ENCODE data around the gene LAMB1.
"Not testable (repeated sequence)": the region's sequence is repeated elsewhere in the genome, so short reads cannot be mapped to it uniquely, and the experiment has no call there.

The LAMB1 gene

DNA sequence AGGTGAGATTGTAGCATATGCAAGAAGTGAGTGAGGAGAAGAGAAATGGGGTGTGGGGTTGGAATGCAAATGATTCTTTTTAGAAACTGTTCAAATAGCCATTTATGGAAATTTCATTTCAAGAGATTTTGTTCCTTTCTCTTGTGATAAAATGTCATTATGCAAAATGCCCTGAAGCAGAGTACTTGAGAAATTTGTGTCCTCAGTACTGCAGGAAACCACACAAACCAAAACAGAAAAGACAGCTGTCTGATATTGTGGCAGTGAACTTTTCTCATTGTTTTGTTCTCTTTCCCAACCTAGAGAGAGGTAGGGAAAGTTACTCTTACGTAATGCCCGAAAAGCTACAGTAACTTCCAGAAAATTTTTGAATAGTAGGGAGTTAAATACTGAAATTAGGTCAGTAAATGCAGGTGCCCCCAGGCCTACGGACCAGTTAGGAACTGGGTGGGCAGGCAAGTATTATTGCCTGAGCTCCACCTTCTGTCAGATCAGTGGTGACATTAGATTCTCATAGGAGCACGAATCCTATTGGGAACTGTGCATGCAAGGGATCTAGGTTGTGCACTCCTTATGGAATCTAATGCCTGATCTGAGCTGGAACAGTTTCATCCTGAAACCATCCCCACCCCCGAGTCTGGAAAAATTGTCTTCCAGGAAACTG is 78.0 kb downstream of the LAMB1 start:
- ChIA-PET CTCF (interaction anchor here (1.3 to 2.1 kb wide), 2 partner anchors 11 to 221 kb away, joined by 3 to 7 read pairs; no protein-coding TSS in a partner anchor), POLR2A (no interaction called here)

DNA sequence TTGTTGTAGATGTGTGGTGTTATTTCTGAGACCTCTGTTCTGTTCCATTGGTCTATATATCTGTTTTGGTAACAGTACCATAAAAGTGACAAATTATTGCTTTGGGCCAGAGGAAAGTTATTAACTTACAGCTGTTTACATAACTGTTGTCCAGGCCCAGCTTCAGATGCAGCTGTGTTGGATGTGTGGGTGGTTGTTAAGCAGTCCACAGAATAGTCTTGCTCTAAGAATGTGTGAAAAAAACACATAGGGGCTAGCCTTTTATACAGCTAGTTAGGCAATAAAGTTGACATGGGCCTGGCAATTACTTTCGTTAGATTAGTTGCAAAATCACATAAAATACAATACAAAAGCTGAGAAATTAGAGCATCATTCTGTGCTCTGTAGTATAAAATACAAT is 80.1 kb downstream of the LAMB1 start:
- POLR2A ChIA-PET: no interaction called here
- CTCF ChIA-PET: interaction anchor here (0.9 to 2.1 kb wide), 3 partner anchors 10 to 223 kb away, joined by 3 to 7 read pairs (median 5); no protein-coding TSS in a partner anchor

More for the DNA sequence above, 78.0 kb downstream of the LAMB1 start:
- no peak overlapping the region for H3K4me3 ChIP-seq (ENCODE audit: low read depth, low read length)
- TF ChIP-seq, protein P1, sequence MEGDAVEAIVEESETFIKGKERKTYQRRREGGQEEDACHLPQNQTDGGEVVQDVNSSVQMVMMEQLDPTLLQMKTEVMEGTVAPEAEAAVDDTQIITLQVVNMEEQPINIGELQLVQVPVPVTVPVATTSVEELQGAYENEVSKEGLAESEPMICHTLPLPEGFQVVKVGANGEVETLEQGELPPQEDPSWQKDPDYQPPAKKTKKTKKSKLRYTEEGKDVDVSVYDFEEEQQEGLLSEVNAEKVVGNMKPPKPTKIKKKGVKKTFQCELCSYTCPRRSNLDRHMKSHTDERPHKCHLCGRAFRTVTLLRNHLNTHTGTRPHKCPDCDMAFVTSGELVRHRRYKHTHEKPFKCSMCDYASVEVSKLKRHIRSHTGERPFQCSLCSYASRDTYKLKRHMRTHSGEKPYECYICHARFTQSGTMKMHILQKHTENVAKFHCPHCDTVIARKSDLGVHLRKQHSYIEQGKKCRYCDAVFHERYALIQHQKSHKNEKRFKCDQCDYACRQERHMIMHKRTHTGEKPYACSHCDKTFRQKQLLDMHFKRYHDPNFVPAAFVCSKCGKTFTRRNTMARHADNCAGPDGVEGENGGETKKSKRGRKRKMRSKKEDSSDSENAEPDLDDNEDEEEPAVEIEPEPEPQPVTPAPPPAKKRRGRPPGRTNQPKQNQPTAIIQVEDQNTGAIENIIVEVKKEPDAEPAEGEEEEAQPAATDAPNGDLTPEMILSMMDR (IDR thresholded peaks at IDR 0.05; ENCODE audit: insufficient read depth, low read length, missing control alignments): no peak
- no peak for DNase-seq (ENCODE audit: low read depth, low spot score)

DNA sequence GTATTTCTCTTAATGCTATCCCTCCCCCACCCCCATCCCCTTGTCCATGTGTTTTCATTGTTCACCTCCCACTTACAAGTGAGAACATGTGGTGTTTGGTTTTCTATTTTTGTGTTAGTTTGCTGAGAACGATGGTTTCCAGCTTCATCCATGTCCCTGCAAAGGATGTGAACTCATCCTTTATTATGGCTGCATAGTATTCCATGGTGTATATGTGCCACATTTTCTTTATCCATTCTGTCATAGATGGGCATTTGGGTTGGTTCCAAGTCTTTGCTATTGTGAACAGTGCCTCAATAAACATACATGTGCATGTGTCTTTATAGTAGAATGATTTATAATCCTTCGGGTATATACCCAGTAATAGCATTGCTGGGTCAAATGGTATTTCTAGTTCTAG is 81.1 kb downstream of the LAMB1 start:
- CTCF ChIA-PET; H3K4me3 ChIP-seq (ENCODE audit: low read depth, low read length); DNase-seq (ENCODE audit: low read depth, low spot score); POLR2A ChIA-PET: not testable (repeated sequence)

More for the DNA sequence above, 80.1 kb downstream of the LAMB1 start:
- TF ChIP-seq, protein P1 (IDR thresholded peaks at IDR 0.05; ENCODE audit: insufficient read depth, low read length, missing control alignments): no peak
- no peak for DNase-seq (ENCODE audit: low read depth, low spot score)
- H3K4me3 ChIP-seq (ENCODE audit: low read depth, low read length): no peak overlapping the region

DNA sequence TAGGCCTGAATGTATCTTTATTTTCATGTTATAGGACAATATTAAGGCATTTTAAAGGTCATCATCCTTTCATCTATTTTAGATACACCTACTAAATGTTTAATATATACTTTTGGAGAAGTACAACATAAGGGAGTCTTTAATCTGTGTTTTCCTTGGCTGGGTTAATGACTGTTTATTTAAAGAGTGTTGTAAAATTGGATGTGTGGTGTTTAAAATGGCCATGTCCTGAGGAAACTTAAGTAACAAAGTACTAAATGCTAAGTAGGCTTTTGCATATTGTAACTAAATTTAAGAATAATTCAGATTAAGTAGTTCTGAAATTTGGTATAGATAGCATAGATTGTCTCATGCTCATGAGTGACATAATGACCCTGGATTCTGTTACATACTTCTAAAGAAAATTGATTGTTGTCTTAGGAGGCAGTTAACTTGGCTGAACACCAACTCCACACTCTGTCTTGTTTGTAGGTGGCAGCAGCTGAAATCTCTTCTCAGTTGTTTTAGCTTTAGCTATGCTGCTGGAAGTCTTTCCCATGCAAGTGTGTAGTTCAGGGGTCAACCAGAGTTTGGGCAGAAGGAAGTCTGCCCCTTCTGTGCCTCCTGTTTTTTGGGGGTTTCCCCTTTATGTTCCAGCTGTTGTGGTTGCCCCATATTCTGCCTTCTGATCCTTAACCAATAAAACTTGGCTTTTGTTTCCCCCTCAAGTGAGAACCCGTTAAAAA is 82.8 kb downstream of the LAMB1 start:
- ChIA-PET POLR2A (no interaction called here), CTCF (interaction anchor here (1.2 kb wide), 1 partner anchor 8 kb away, joined by 4 read pairs; no protein-coding TSS in a partner anchor)
- TF ChIP-seq, protein P1 (IDR thresholded peaks at IDR 0.05; ENCODE audit: insufficient read depth, low read length, missing control alignments): no peak
- no peak overlapping the region for H3K4me3 ChIP-seq (ENCODE audit: low read depth, low read length)
- DNase-seq (ENCODE audit: low read depth, low spot score): no peak

DNA sequence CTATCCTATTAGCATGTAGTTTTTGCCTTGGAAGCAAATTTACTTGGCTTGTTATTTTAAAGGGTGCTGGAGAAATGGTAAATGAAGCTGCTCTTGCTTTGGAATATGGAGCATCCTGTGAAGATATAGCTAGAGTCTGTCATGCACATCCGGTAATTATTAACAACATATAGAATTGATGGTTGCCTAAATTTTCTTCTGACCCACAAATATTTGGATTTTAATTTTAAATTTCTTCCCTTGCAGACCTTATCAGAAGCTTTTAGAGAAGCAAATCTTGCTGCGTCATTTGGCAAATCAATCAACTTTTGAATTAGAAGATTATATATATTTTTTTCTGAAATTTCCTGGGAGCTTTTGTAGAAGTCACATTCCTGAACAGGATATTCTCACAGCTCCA is 84.0 kb downstream of the LAMB1 start:
- ChIA-PET POLR2A (no interaction called here), CTCF (interaction anchor here (0.9 to 1.2 kb wide), 2 partner anchors 9 to 227 kb away, joined by 4 read pairs; no protein-coding TSS in a partner anchor)
- TF ChIP-seq, protein P1 (IDR thresholded peaks at IDR 0.05; ENCODE audit: insufficient read depth, low read length, missing control alignments): no peak
- DNase-seq (ENCODE audit: low read depth, low spot score): no peak
- H3K4me3 ChIP-seq (ENCODE audit: low read depth, low read length): no peak overlapping the region

DNA sequence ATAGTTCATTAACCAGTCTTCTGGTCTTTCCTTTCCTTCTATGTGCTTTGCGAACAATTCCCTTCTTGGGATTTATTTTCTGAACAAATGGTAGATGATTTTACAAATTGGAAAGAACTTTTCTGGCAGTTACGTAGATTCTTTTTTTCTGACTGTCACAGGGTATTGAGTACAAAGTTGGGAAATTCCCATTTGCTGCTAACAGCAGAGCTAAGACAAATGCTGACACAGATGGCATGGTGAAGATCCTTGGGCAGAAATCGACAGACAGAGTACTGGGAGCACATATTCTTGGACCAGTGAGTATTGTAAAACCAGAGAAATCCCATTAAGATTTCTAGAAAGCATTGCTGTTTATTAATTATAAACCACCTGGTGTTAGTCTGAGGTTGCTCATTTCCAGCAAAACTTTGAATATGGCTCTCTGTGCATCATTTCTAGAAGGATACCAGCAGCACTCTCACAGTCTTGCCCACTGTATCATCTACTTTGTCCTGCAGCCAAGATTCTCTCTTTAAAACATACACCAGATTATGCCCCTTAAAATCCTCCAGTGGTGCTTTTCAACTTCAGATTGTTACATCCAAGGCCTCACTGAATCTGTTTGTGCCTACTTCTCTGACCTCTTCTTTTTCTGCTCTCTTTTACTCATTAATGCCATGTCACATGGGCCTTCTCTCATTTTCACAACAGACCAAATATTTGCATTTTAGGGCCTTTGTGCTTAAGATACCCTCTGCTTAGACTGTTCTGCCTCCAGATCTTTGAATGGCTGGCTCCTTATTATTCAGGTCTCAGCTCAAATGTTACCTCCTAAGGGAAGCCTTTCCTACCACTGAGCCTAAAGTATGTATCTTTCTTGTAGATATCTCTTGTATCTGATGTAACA is 85.0 kb downstream of the LAMB1 start:
- TF ChIP-seq, protein P1 (IDR thresholded peaks at IDR 0.05; ENCODE audit: insufficient read depth, low read length, missing control alignments): no peak
- DNase-seq (ENCODE audit: low read depth, low spot score): no peak
- POLR2A ChIA-PET: interaction anchor here (1.1 kb wide), 1 partner anchor 15 kb away, joined by 3 read pairs; no protein-coding TSS in a partner anchor

More for the DNA sequence above, 85.0 kb downstream of the LAMB1 start:
- CTCF ChIA-PET: interaction anchor here (1.6 kb wide), 1 partner anchor 228 kb away, joined by 4 read pairs; no protein-coding TSS in a partner anchor
- H3K4me3 ChIP-seq (ENCODE audit: low read depth, low read length): no peak overlapping the region
